RPMI8226 (cell line): ENCODE results near the gene HSPB1.
A peak's percentile ranks its signal among the peaks of the same experiment; 100 is the strongest.
"Not testable (repeated sequence)": the region's sequence is repeated elsewhere in the genome, so short reads cannot be mapped to it uniquely, and the experiment has no call there.

Experiments used
- DNase-seq: peaks from one replicate; pipeline ENCODE4 v3.0.0-alpha.2; 2015

Gene HSPB1

GRCh38 chr7:76281706-76282343 lies 20.6 kb upstream of the HSPB1 start:
- no peak for DNase-seq

DNA sequence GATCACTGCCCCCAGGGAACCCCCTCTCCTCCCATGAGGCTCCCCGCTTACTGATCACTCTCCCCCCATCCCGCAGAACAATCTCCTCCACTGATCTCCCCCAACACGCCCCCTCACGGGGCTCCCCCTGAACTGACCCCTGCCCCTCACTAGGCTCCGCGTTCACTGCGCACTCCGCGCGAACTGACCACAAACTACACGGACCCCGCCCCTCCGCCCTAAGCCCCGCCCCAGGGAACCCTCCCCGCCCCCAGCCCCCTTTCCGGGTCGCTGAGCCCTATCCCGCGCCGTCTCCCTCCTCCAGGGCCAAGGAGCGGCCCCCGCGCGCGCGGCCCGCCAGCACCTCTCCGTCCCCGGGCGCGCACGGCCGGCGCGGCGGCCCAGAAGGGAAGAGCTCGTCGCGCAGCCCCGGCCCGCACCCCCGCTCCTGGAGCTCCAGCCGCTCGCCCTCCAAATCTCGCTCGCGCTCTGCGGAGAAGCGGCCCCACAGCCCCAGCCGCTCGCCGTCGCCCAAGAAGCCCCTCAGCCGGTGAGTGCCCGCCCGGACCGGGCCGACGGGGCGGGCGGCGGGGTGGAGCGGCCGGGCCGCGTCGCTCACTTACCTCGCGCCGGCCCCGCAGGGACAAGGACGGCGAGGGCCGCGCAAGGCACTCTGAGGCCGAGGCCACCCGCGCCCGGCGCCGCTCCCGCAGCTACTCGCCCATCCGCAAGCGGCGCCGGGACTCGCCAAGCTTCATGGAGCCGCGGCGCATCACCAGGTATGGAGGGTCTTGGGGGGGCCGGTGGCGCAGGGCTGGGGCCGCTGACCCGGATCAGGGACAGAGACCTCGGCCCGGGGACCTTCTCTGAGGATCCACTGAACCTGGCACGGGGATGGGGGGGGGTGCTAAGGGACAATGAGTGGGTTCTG lies 19.9 kb upstream of the HSPB1 start:
- no peak for DNase-seq

GRCh38 chr7:76283254-76284159 lies 19.0 kb upstream of the HSPB1 start:
- no peak for DNase-seq

DNA sequence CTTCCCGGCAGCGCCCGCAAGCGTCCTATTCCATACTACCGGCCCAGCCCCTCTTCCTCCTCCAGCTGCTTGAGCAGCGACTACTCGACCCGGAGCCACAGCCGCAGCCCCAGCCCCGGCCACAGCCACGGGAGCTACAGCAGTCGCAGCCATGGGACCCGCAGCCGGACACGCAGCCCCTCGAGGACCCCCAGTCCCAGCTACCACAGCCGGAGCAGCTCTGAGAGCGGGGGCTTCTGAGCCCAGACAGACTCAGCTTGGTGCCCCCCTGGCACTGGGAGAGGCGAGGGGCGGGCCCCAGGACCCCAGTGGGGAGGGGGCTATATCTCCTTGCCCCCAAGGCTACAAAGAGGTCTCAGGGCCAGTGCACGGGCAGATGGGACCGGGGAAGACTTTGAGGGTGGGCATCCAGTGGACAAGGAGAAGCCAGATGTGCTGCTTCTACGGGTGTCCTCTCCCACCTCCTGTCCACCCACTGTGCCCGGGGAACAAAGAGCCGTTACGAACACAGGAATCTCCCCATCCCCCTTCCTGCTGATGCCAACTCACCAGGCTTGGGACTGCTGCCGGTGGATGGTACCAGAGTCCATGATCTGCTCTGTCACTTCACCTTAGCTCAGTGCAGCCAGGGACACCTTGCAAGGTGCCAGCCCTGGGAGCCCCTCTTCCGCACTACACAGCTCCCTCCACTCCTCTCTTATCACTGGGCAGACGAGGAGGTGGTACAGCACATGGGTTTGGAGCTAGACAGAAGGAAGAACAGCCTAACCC lies 16.7 kb upstream of the HSPB1 start:
- DNase-seq = no peak

DNA sequence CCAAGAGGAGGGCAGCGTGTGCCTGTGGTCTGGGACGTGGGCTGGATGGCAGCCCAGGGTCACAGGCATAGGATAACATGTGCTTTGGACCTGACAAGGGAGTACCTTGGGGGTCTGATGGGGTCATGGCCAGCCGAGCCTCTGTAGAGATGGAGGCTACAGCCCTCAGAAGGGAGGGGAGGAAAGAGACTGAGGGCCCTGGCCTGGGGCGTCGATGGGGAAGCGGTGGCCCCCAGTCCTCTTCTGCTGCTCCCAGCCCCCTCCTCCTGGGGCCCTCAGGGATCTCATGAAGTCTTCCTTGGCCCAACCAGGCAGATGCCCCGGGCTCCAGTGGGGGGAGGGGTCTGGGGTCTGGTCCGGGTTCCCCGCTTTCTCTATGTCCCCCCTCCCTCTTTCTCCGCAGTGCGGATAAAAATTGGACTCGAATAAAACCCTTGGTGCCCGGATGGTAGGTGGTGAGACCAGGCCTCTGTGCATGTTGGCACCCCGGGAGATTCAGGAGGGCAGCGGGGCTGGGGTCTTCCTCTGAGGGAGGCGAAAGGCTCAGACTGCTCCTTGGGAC lies 15.6 kb upstream of the HSPB1 start:
- DNase-seq = no peak

DNA sequence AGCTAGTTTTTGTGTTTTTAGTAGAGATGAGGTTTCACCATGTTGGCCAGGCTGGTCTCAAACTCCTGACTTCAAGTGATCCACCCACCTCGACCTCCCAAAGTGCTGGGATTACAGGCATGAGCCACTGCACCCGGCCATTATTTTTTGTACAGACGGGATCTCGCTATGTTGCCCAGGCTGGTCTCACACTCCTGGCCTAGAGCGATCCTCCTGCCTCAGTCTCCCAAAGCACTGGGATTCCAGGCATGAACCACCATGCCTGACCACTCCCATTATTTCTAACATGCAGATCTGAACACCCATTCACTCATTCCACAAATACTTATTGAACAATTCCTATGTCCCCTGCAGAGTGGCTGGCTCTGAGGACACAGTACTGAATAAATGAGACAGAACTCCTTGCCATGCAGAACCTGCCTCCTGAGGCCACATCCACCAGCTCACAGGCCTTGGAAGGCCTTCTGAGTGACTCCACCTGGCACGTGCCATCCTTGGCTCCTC lies 11.6 kb upstream of the HSPB1 start:
- not testable (repeated sequence) for DNase-seq

DNA sequence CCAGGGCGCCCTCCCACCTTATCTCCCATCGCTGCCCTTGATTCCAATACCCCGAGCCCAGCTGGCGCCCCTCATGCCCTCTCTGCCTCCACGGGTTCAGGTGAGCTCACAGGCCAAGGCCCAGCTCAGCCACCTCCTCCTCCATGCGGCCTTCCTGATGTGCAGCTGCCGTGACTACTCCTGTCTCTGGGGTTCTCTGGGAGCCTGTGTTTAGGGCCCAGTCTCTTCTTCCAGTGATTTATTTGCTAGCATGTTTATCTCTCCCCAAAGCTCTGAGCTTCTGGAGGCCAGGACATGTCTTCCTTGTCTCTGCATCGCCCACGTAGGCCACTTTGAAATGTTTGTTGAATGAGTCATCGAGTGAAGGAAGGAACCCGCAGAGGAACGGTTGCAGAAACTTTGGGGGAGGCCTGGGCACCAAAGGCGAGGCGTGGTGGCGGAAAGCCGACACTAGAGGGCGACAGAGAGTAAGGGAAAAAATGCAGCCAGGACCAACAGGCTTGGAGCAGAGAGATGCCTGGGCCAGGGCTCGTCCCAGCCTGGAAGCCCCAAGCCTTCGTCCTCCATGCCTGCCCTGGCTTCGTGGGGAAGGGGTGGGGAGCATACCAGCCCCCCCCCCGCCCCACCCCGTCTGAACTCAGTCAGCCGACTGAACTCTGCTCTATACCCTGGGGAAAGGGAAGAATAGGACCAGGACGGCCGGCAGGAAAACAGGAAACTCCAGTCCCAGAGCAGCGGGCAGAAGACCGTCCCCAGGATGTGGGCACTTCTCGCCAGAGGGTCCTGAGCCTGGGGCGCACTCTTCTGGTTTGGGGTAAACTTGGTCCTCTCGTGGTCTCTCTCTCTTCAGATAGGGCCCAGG lies 10.9 kb upstream of the HSPB1 start:
- peak; percentile 85 for DNase-seq

DNA sequence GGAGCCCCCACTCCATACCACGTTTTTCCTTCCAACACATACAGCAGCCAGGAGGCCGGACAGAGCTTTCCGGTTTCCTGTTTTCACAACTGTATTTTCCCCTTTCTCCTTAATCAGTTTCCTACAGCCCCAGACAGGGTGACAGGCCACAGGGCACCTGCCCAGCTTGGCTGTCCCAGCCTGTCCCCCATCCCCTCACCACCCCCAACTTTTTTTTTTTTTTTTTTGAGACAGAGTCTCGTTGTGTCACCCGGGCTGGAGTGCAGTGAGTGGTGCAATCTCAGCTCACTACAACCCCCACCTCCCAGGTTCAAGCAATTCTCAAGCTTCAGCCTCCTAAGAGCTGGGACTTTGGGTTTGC lies 10.3 kb upstream of the HSPB1 start:
- DNase-seq = no peak

DNA sequence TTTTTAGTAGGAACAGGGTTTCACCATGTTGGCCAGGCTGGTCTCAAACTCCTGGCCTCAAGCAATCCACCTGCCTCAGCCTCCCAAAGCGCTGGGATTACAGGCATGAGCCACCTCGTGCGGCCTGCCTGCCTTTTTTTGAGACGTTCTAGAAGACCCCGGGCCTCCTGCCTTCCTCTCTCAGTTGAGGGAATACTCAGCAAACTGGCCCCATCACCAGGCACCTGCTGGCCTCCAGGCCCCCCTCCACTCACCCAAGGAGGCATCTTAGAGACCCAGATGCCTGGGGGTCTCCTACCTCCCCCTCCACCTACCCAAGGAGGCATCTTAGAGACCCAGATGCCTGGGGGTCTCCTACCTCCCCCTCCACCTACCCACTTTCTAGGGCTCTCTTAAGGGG lies 9.6 kb upstream of the HSPB1 start:
- not testable (repeated sequence) for DNase-seq

DNA sequence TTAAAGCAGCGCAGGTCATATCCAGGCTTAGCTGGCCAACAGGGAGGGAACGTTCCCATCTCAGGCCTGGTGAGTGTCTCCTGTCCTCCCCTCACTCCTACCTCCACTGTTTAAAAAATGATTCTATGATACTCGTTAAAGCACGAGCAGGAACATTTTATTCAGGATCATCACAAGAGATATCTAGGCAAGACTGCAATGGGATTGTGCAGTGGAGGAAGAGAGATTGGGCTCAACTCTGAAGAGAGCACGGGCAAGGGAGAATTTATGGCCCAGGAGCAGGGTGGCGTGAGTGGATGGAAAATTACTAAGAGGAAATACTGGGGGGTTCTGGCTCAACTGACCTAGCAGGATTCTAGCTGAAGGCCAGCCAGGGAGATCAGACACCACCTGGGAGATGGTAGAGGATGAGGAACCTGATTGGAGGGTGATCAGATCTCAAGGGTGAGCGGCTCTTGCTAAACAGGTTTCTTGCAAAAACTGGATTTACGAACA lies 9.0 kb upstream of the HSPB1 start:
- no peak for DNase-seq

- peak; percentile 94 for DNase-seq
Measured at GRCh38 chr7:76294344-76295024, 8.0 kb upstream of the HSPB1 start.

DNA sequence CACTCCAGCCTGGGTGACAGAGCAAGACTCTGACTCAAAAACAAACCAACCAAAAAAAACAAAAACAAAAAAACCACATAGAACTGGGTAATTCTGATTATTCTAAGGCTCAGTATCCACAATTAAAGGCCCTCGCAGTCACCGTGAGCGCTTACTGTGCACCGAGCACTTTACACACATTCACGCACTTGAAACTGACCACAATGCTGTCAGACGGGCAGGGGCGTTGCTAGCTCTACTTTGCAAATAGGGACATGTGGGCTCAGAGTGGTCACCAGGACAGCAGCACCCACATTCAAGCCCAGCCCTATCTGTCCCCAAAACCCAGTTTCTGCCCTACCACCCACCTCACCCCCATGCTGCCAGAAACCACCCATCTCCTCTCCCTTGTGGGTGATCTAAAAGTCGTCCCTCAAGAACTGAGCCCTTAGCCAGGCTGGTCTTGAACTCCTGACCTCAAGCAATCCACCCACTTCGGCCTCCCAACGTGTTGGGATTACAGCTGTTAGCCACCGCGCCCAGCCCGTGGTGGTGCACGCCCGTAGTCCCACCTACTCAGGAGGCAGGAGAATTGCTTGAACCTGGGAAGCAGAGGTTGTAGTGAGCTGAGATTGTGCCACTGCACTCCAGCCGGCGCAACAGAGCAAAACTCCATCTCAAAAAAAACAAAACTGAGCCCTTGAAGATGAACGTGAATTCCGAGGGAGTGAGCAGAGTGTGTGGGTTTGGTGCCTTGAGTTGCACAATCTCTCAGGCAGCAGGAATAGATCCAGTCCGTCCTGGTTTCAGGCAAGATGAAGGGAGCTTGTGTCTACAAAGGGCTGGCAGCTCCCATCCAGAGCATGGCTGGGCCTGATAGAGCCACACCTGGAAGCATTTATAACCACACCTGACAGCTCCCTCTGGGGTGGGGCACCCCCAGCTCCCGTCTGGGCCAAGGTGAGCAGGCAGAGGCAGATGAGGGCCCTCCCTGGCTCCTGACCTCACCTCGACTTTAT lies 5.4 kb upstream of the HSPB1 start:
- no peak for DNase-seq

DNA sequence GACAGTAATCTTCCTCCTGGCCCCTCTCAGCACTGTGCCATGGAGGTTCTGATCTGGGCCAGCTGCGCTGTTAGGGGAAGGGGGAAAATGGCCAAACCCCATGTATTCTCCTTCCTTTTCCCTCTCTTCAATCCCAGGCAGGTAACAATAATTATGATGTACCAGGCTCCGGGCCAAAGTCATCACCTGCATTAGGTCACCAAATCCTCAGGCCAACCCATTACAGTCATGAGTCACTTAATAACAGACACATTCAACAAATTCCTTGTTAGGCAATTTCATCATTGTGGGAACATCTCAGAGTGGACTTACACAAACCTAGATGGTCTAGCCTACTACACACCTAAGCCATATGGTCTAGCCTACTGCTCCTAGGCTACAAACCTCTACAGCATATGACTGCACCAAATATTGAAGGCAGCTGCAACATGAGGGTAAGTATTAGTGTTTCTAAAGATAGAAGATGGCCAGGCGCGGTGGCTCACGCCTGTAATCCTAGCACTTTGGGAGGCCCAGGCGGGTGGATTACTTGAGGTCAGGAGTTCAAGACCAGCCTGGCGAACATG lies 2.2 kb upstream of the HSPB1 start:
- no peak for DNase-seq

GRCh38 chr7:76301000-76301399 lies 1.5 kb upstream of the HSPB1 start:
- DNase-seq = no peak

- DNase-seq = peak; percentile 94
Measured at GRCh38 chr7:76303202-76304147, 1.0 kb downstream of the HSPB1 start.

DNA sequence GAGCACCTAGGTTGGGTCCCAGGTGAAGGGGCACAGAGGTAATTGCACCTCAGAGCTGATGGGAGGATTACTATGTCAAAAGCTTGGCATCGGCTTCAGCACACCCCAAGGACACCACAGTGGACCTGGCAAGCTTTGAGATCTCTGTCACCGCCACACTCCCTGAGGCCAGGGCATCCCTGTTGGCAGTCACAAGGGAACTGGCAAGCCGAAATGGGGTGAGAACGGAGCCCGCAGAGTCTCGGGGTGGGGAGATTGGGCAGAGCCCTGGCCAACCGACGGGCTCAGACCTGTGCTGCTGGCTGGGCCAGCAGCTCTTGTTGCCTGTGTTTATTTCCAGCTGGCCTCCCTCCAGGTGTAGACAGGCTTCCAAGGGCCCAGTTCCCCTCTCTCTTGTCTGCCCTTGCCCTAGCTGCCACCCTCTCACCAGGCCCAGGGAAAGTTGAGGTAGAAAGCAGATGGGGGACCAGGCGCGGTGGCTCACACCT lies 2.5 kb downstream of the HSPB1 start:
- DNase-seq = no peak

- not testable (repeated sequence) for DNase-seq
Measured at GRCh38 chr7:76308874-76309273, 6.4 kb downstream of the HSPB1 start.
